Right atrium auricular region (tissue), 2 donors: ENCODE results near the gene SPATA6L. TPM values are rescaled to one million over a fixed set of nuclear protein-coding genes. Genes with fewer than 3 reads are reported as not detected.

ENCODE experiments used
- DNase-seq: peaks from one replicate; pipeline ENCODE4 v3.0.0-alpha.2; 2019; ENCODE audit warnings: low spot score
- H3K27ac ChIP-seq, 2 donors: fragments of 200-600 bp; sonication (generic); 1 replicate in 1 of 2; 2 replicates in 1 of 2; pipeline ENCODE4 v1.5.1; 2016 to 2019
- H3K27me3 ChIP-seq, 2 donors: fragments of 200-600 bp; sonication (generic); one replicate each; pipeline versions ENCODE4 v1.5.1 to v1.6.0; 2017 to 2019
- H3K36me3 ChIP-seq: fragments of 200-600 bp; sonication (generic); one replicate; pipeline ENCODE4 v1.5.1; 2016
- H3K4me1 ChIP-seq, 2 donors: fragments of 200-600 bp; sonication (generic); one replicate each; pipeline versions ENCODE4 v1.5.1 to v1.6.0; 2017 to 2019
- H3K4me3 ChIP-seq, 2 donors: fragments of 200-600 bp; sonication (generic); 1 replicate in 1 of 2; 2 replicates in 1 of 2; pipeline ENCODE4 v1.5.1; 2017 to 2019; ENCODE audit warnings: mild to moderate bottlenecking in 1 of 2, moderate library complexity in 1 of 2
- H3K9me3 ChIP-seq, 2 donors: fragments of 200-600 bp; sonication (generic); one replicate each; pipeline ENCODE4 v1.5.1; 2019
- total RNA-seq, 2 donors: library from RNA; depleted of rRNA; stranded (reverse); fragments of >200 nt; gene quantifications; one replicate each; pipeline ENCODE4 v1.1.0, GENCODE V29; 2016
- TF ChIP-seq, protein P1 (sequence below), 2 donors: fragments of 200-600 bp; sonication (generic); IDR thresholded peaks; one replicate each; pipeline ENCODE4 v1.5.1; 2019; ENCODE audit warnings: antibody characterized with exemption in 2 of 2

The SPATA6L gene, protein sequence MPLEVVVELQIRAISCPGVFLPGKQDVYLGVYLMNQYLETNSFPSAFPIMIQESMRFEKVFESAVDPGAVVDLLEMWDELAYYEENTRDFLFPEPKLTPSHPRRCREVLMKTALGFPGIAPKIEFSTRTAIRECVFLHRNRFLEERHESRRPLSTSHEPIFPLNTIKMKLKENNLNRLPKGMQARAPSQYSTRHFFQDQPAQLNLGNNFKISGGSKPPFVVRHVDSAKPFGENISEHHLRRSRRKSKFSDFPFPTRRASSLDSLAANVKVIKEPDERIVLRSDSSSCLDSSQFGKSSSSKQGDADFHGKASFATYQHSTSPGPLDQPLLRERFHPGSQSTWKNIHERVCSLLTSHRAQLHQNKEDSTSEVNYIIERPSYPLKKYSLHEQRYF
- total RNA-seq = 1 to 10 TPM in 1 of 2 donors, under 1 TPM in 1; 0.15 to 1.3 TPM

DNA sequence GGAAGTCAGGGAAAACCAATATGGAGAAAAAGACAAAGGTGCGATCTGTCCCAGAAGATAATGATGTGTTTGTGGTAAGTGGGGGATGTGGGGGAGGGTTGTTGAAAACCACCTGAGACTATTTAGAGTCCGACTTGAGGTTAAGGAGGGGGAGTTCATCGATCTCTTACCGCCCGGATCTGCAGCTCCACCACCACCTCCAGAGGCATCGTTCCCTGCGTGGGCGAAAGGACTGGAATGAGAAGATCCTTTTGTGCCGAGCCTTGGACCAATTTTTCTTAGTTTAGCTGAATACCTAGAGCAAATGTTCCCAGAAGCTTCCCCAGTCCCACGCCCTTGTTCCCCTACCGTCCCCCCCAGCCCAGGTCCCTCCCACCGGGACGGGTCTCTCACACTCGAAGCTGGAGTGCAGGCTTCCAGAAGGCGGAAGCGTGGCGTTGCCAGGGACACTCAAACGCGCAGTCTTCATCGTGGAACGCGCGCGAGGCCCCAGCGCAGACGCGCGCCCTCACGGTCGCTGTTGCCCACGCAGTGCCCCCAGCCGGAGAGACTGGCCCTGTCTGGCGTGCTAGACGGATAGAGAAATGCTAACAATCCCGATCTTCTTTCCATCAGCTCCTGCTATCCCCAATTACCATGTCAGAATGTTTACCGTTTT is at the start of gene SPATA6L:
Gene SPATA6L, minus strand, starts transcription at position 439 of the 658 bp plus-strand sequence. Its CDS starts 230 bp downstream, at position 209.
- H3K4me1 ChIP-seq = peaks cover 0 to 42% of the 10 kb centered on the region in 2 donors

DNA sequence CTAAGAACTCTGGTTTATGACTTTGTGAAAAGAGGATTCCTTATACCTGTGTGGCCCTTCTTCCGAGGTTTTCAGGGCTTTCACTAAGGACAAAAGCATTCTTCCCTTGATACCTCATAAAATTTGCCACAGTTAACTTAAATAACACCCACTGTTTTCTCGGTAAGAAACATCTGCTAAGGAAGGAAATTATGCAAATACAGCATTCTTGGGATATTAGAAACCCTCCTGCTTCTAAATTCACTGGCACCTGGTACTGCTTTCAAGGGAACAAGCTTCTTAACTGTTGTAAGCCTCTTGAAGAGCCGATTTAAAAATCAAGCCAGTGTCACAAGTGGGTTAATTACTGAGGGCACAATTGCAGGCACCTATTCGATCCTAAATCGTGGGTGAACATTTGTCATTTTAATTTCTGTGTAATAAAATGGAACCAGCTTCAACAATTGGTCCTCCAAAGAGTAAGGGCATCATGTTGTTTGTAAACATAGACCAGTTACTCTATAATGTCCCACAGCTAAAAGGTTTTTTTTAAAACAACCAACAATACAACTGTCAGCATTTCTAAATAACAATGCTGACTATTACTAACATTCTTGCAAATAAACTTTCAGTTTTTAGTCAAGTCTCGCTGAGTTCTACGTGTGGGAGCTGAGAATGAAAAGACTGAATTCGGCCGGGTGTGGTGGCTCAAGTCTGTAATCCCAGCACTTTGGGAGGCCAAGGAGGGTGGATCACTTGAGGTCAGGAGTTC is 48.2 kb upstream of the SPATA6L start:
- Histone ChIP-seq H3K36me3 (peaks cover 54% of the 10 kb centered on the region), H3K27ac (no peak overlapping the region), H3K4me1 (no peaks in the 10 kb centered on the region), H3K9me3 (no peaks in the 10 kb centered on the region), H3K27me3 (no peaks in the 10 kb centered on the region), H3K4me3 (no peak overlapping the region)
- no peak for DNase-seq
- TF ChIP-seq, protein P1, sequence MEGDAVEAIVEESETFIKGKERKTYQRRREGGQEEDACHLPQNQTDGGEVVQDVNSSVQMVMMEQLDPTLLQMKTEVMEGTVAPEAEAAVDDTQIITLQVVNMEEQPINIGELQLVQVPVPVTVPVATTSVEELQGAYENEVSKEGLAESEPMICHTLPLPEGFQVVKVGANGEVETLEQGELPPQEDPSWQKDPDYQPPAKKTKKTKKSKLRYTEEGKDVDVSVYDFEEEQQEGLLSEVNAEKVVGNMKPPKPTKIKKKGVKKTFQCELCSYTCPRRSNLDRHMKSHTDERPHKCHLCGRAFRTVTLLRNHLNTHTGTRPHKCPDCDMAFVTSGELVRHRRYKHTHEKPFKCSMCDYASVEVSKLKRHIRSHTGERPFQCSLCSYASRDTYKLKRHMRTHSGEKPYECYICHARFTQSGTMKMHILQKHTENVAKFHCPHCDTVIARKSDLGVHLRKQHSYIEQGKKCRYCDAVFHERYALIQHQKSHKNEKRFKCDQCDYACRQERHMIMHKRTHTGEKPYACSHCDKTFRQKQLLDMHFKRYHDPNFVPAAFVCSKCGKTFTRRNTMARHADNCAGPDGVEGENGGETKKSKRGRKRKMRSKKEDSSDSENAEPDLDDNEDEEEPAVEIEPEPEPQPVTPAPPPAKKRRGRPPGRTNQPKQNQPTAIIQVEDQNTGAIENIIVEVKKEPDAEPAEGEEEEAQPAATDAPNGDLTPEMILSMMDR (IDR thresholded peaks at IDR 0.05) = no peak

More for the DNA sequence above, at the start of gene SPATA6L:
- Histone ChIP-seq H3K9me3 (no peaks in the 10 kb centered on the region), H3K27me3 (no peaks in the 10 kb centered on the region), H3K36me3 (no peaks in the 10 kb centered on the region), H3K27ac (peak within 1 kb of the TSS; percentile 33 to 64), H3K4me3 (peak within 1 kb of the TSS; percentile 40 to 54)
- DNase-seq = peak; percentile 79
- TF ChIP-seq, protein P1 (IDR thresholded peaks at IDR 0.05) = peak in 1 of 2 donors; percentile 42

DNA sequence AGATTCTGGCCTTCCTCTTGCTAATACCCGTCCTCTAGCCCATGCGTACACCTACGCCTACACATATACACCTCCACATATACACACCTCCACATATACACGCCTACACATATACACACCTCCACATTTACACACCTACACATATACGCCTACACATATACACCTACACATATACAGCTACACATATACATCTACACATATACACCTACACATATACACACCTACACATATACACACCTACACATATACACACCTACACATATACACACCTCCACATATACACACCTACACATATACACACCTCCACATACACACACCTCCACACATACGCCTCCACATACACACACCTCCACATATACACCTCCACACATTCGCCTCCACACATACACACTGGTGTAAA is 47.6 kb upstream of the SPATA6L start:
- TF ChIP-seq, protein P1 (IDR thresholded peaks at IDR 0.05) = no peak
- peaks cover 48% of the 10 kb centered on the region for H3K36me3 ChIP-seq
- no peaks in the 10 kb centered on the region for H3K4me1 ChIP-seq
- no peak overlapping the region for H3K27ac ChIP-seq
- H3K4me3 ChIP-seq = no peak overlapping the region
- DNase-seq = no peak
- no peaks in the 10 kb centered on the region for H3K27me3 ChIP-seq
- no peaks in the 10 kb centered on the region for H3K9me3 ChIP-seq

DNA sequence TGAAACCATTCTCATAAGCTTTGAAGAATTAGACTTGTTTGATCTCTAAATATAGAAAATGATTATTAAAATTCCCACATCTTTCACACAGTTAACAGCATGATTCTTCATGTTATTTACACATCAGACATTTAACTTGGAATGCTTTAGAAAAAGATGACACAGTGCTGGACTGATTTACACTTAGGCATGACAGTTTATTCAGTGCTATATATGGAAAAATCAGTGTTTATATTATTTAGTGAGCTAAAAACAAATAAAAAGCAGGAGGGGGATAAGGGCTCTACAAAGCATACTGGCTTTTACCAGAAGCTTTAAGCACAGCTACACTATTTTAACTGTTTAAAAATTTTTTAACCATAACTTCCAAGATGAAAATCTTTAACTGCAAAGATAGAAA is 43.1 kb upstream of the SPATA6L start:
- Histone ChIP-seq H3K27ac (no peak overlapping the region), H3K4me1 (no peaks in the 10 kb centered on the region), H3K36me3 (peaks cover 35% of the 10 kb centered on the region), H3K4me3 (no peak overlapping the region), H3K9me3 (no peaks in the 10 kb centered on the region), H3K27me3 (no peaks in the 10 kb centered on the region)
- no peak for DNase-seq
- TF ChIP-seq, protein P1 (IDR thresholded peaks at IDR 0.05) = no peak

DNA sequence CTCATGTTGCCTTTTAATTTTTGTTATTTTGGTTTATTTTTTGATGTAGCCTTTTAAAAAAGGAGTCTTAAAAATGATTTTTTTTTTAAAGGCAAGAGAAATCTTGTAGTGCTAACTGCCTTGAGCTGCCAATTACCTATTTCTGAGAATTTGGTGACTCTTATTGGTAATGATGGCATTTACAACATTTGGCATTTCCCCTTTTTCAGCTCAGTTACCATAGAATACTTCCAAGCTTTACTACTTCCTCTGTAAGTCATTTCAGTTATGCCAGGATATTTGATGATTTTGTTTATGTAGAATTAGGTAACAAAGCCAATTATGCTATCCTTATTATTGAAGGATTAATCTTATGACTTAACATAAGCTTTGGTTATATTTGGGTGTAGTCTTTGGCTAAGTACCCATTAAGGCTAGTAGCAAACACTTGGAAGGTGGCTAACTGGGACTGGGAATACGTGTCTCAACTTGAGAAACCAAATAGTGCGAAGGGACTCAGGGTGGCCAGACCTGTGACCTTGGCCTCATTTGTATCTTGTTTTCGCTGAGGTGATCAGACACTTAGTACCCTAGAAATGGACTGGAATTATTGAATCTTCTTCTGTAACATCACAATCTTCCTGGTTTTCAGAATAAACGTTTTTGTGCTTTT is 40.8 kb upstream of the SPATA6L start:
- Histone ChIP-seq H3K9me3 (no peaks in the 10 kb centered on the region), H3K36me3 (peaks cover 49% of the 10 kb centered on the region), H3K27ac (no peak overlapping the region), H3K4me1 (no peaks in the 10 kb centered on the region), H3K4me3 (no peak overlapping the region), H3K27me3 (no peaks in the 10 kb centered on the region)
- TF ChIP-seq, protein P1 (IDR thresholded peaks at IDR 0.05) = no peak
- DNase-seq = no peak
